ENCODE results near the gene CD83. TPM values are rescaled to one million over a fixed set of nuclear protein-coding genes. Genes with fewer than 3 reads are reported as not detected.

The CD83 gene
- total and polyA plus RNA-seq, 2 of the 4 experiments (the other 2 are of a cell fraction), result 2.0 to 2.5 TPM

GRCh38 chr6:14092316-14092715 is 25.3 kb upstream of the CD83 start:
- no peak overlapping the region for H2AFZ ChIP-seq (replicated peaks; ENCODE audit: low read length, poor library complexity)
- H3K23ac ChIP-seq (ENCODE audit: low read depth, low read length), result no peak overlapping the region
- no peaks in the 10 kb centered on the region for H4K20me1 ChIP-seq (ENCODE audit: insufficient read depth, low read length)
- WGBS, 2 experiments (ENCODE audit: extremely low coverage in 2 of 2, insufficient read length in 1 of 2), result no CpG with 5 or more reads among the region's 3 CpGs
- no peak overlapping the region for H3K18ac ChIP-seq (ENCODE audit: low read depth, low read length)
- peaks cover 13% of the 10 kb centered on the region for H3K27me3 ChIP-seq (ENCODE audit: control insufficient read depth, insufficient read depth, low read length)
- in situ Hi-C loops (cut with MboI; ENCODE audit: low sequenced_read_pairs), result no loop called here
- no peak overlapping the region for H3K4me3 ChIP-seq (ENCODE audit: insufficient read depth, low read depth, low read length)
- H3K36me3 ChIP-seq (ENCODE audit: control insufficient read depth, insufficient read depth, low read length), result no peaks in the 10 kb centered on the region
- no peak overlapping the region for H2BK5ac ChIP-seq (ENCODE audit: low read depth, low read length, poor library complexity, severe bottlenecking)
- dilution Hi-C loops (cut with HindIII; ENCODE audit: low sequenced_read_pairs, unreplicated experiment), result no loop called here
- no peak overlapping the region for H3K27ac ChIP-seq (ENCODE audit: insufficient read depth, low read length)
- ChIA-PET CTCF (no interaction called here), POLR2A (ENCODE audit: unreplicated experiment) (no interaction called here)
- ATAC-seq (ENCODE audit: low read depth), result no peak
- no peaks in the 10 kb centered on the region for H3K9me1 ChIP-seq (ENCODE audit: insufficient read depth, low read length)
- H2BK20ac ChIP-seq (ENCODE audit: low read depth, low read length), result no peak overlapping the region
- H2BK120ac ChIP-seq (ENCODE audit: low read depth, low read length), result no peak overlapping the region
- no peak overlapping the region for H4K8ac ChIP-seq (ENCODE audit: low read depth in 2 of 2, low read length in 2 of 2)
- H3K79me1 ChIP-seq (ENCODE audit: low read depth in 1 of 2, low read length in 2 of 2), result no peaks in the 10 kb centered on the region
- H3K4me1 ChIP-seq (ENCODE audit: control insufficient read depth, insufficient read depth, low read length), result no peaks in the 10 kb centered on the region
- H2BK15ac ChIP-seq (ENCODE audit: low read depth, low read length), result no peak overlapping the region
- no peak overlapping the region for H2AK5ac ChIP-seq (ENCODE audit: low read depth, low read length)
- no peak overlapping the region for H4K5ac ChIP-seq (ENCODE audit: low read depth, low read length)
- intact Hi-C loops (cut with micrococcal nuclease), result no loop called here
- no peak overlapping the region for H3K14ac ChIP-seq (replicated peaks; ENCODE audit: low read depth, low read length)
- H4K91ac ChIP-seq (ENCODE audit: insufficient read depth, low read depth, low read length), result no peak overlapping the region
- TF ChIP-seq RAD21 (IDR thresholded peaks at IDR 0.05; ENCODE audit: low read length), result no peak
- TF ChIP-seq RFX5 (IDR thresholded peaks at IDR 0.05; ENCODE audit: low read depth, low read length), result no peak
- no peak for TF ChIP-seq CTCF (conservative IDR thresholded peaks at IDR 0.05; ENCODE audit: low read depth, low read length)
- TF ChIP-seq CHD1 (IDR thresholded peaks at IDR 0.05; ENCODE audit: low read depth, low read length), result no peak
- no peak overlapping the region for H3K56ac ChIP-seq (ENCODE audit: extremely low read depth, insufficient read depth, low read length)
- no peaks in the 10 kb centered on the region; the same call in 1 of the 2 replicates for H3K9me3 ChIP-seq (ENCODE audit: control insufficient read depth, insufficient read depth, low read length)
- no peak for DNase-seq
- H2AK9ac ChIP-seq (replicated peaks; ENCODE audit: low read depth, low read length, poor library complexity), result no peak overlapping the region
- no peak overlapping the region for H3K4me2 ChIP-seq (ENCODE audit: low read depth, low read length)
- no peak overlapping the region for H3K9ac ChIP-seq (ENCODE audit: low read depth, low read length)
- BruUV-seq (replicated peaks), result no TSS peak
- no peak overlapping the region for H3K4ac ChIP-seq (ENCODE audit: low read depth, low read length)

All from IMR-90 (cell line).